ENCODE results near the gene ACACA.

GRCh38 chr17:37327341-37328090 is 79.1 kb downstream of the ACACA start:
- no peak for TF ChIP-seq POLR2A (IDR thresholded peaks at IDR 0.05)
- TF ChIP-seq, protein P1, sequence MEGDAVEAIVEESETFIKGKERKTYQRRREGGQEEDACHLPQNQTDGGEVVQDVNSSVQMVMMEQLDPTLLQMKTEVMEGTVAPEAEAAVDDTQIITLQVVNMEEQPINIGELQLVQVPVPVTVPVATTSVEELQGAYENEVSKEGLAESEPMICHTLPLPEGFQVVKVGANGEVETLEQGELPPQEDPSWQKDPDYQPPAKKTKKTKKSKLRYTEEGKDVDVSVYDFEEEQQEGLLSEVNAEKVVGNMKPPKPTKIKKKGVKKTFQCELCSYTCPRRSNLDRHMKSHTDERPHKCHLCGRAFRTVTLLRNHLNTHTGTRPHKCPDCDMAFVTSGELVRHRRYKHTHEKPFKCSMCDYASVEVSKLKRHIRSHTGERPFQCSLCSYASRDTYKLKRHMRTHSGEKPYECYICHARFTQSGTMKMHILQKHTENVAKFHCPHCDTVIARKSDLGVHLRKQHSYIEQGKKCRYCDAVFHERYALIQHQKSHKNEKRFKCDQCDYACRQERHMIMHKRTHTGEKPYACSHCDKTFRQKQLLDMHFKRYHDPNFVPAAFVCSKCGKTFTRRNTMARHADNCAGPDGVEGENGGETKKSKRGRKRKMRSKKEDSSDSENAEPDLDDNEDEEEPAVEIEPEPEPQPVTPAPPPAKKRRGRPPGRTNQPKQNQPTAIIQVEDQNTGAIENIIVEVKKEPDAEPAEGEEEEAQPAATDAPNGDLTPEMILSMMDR (IDR thresholded peaks at IDR 0.05), result no peak
- no peak for TF ChIP-seq EP300 (IDR thresholded peaks at IDR 0.05)
- TF ChIP-seq POLR2AphosphoS5 (IDR thresholded peaks at IDR 0.05), result no peak

Measured in suprapubic skin (tissue), 4 donors.